Thyroid gland (tissue), 4 donors: ENCODE measurements around the gene LRRC18. TPM values are rescaled to one million over a fixed set of nuclear protein-coding genes. Genes with fewer than 3 reads are reported as not detected.

Source experiments
- DNase-seq, 2 donors: peaks; one replicate each; pipeline ENCODE4 v3.0.0-alpha.2; 2019
- H3K27ac ChIP-seq, 3 donors: fragments of 200-600 bp; sonication (generic); 1 replicate in 2 of 3; 2 replicates in 1 of 3; pipeline ENCODE4 v1.5.1; 2016 to 2019; ENCODE audit warnings: mild to moderate bottlenecking in 1 of 3, moderate library complexity in 1 of 3
- H3K27me3 ChIP-seq: fragments of 200-600 bp; sonication (generic); one replicate; pipeline ENCODE4 v1.5.1; 2019
- H3K36me3 ChIP-seq, 2 donors: fragments of 200-600 bp; sonication (generic); one replicate each; pipeline ENCODE4 v1.5.1; 2016 to 2019
- H3K4me1 ChIP-seq, 2 donors: fragments of 200-600 bp; sonication (generic); one replicate each; pipeline ENCODE4 v1.5.1; 2017 to 2019
- H3K4me3 ChIP-seq, 3 donors: fragments of 200-600 bp; sonication (generic); replicated peaks in 1 of 3; 1 replicate in 2 of 3; 2 replicates in 1 of 3; pipeline ENCODE4 v1.5.1; 2016; ENCODE audit warnings: mild to moderate bottlenecking in 1 of 3
- H3K9me3 ChIP-seq: fragments of 200-600 bp; sonication (generic); one replicate; pipeline ENCODE4 v1.5.1; 2017
- CTCF ChIP-seq, 6 experiments: fragments of 200-600 bp in 3 of 6; fragments of 450-650 bp in 3 of 6; sonication (generic) in 3 of 6; IDR thresholded peaks; one replicate each; pipeline ENCODE4 v1.5.1; 2016 to 2019; ENCODE audit warnings: antibody characterized with exemption in 6 of 6, mild to moderate bottlenecking in 2 of 6, inconsistent platforms in 1 of 6, moderate library complexity in 1 of 6
- POLR2A ChIP-seq, 2 donors: fragments of 450-650 bp; IDR thresholded peaks; one replicate each; pipeline ENCODE4 v1.6.1; 2017; ENCODE audit warnings: antibody characterized with exemption in 2 of 2, mild to moderate bottlenecking in 2 of 2, moderate library complexity in 1 of 2
- WGBS, 2 donors: methylation state at CpG; one replicate each; pipeline ENCODE4 v1.1.5; 2017; 5-methylcytosine and 5-hydroxymethylcytosine counted together
- intact Hi-C: fragments of 100-400 bp; cut with DNase I; formaldehyde crosslinking; loops from one replicate; pipeline ENCODE4 v1.15.1; 2023
- total RNA-seq, 4 donors: library from RNA; depleted of rRNA; stranded (reverse); fragments of >200 nt; gene quantifications; one replicate each; pipeline ENCODE4 v1.2.3, GENCODE V29; 2016

Gene LRRC18
- total RNA-seq, 4 donors from 2014 or later = not detected

- H3K27ac ChIP-seq = no peak overlapping the region
- no peaks in the 10 kb centered on the region for H3K9me3 ChIP-seq
- no peak for TF ChIP-seq POLR2A (IDR thresholded peaks at IDR 0.05)
- TF ChIP-seq CTCF (IDR thresholded peaks at IDR 0.05) = no peak
- intact Hi-C loops = no loop called here
- WGBS, 2 donors = 88 to 93% methylated on average over 10 of the region's 10 CpGs
- H3K4me1 ChIP-seq = no peaks in the 10 kb centered on the region
- no peak for DNase-seq
- H3K36me3 ChIP-seq = no peaks in the 10 kb centered on the region
- no peaks in the 10 kb centered on the region for H3K27me3 ChIP-seq
- no peak overlapping the region for H3K4me3 ChIP-seq
These were observed 3.5 kb upstream of the LRRC18 start for GRCh38 chr10:48943096-48943495.

GRCh38 chr10:48941427-48942075 is 1.9 kb upstream of the LRRC18 start:
- intact Hi-C loops = no loop called here
- WGBS, 2 donors = 85 to 89% methylated on average over 10 of the region's 10 CpGs
- no peak for TF ChIP-seq POLR2A (IDR thresholded peaks at IDR 0.05)
- TF ChIP-seq CTCF (IDR thresholded peaks at IDR 0.05) = no peak
- no peaks in the 10 kb centered on the region for H3K9me3 ChIP-seq
- no peak overlapping the region for H3K27ac ChIP-seq
- no peaks in the 10 kb centered on the region for H3K27me3 ChIP-seq
- H3K4me3 ChIP-seq = no peak overlapping the region
- no peaks in the 10 kb centered on the region for H3K4me1 ChIP-seq
- no peak for DNase-seq
- no peaks in the 10 kb centered on the region for H3K36me3 ChIP-seq

GRCh38 chr10:48940958-48941357 is 1.3 kb upstream of the LRRC18 start:
- no peak for TF ChIP-seq CTCF (IDR thresholded peaks at IDR 0.05)
- TF ChIP-seq POLR2A (IDR thresholded peaks at IDR 0.05) = no peak
- WGBS, 2 donors = 77 to 85% methylated on average over 7 of the region's 7 CpGs
- H3K36me3 ChIP-seq = no peaks in the 10 kb centered on the region
- H3K4me3 ChIP-seq = no peak overlapping the region
- no peaks in the 10 kb centered on the region for H3K27me3 ChIP-seq
- no peaks in the 10 kb centered on the region for H3K9me3 ChIP-seq
- no peak for DNase-seq
- intact Hi-C loops = no loop called here
- H3K27ac ChIP-seq = no peak overlapping the region
- H3K4me1 ChIP-seq = no peaks in the 10 kb centered on the region

GRCh38 chr10:48940372-48940771 is 732 bp upstream of the LRRC18 start:
- intact Hi-C loops = no loop called here
- H3K27ac ChIP-seq = no peak overlapping the region
- no peak for TF ChIP-seq POLR2A (IDR thresholded peaks at IDR 0.05)
- no peak for TF ChIP-seq CTCF (IDR thresholded peaks at IDR 0.05)
- no peaks in the 10 kb centered on the region for H3K27me3 ChIP-seq
- no peak for DNase-seq
- no peaks in the 10 kb centered on the region for H3K9me3 ChIP-seq
- H3K4me3 ChIP-seq = no peak overlapping the region
- 91 to 92% methylated on average over 5 of the region's 5 CpGs for WGBS, 2 donors
- no peaks in the 10 kb centered on the region for H3K4me1 ChIP-seq
- no peaks in the 10 kb centered on the region for H3K36me3 ChIP-seq

- Histone ChIP-seq H3K27ac (no peak overlapping the region), H3K4me3 (no peak overlapping the region), H3K36me3 (no peaks in the 10 kb centered on the region), H3K9me3 (no peaks in the 10 kb centered on the region), H3K4me1 (no peaks in the 10 kb centered on the region), H3K27me3 (no peaks in the 10 kb centered on the region)
- TF ChIP-seq CTCF (IDR thresholded peaks at IDR 0.05) (no peak), POLR2A (IDR thresholded peaks at IDR 0.05) (no peak)
- no peak for DNase-seq
- 67 to 79% methylated on average over 6 of the region's 6 CpGs for WGBS, 2 donors
- intact Hi-C loops = no loop called here
These were observed 577 bp downstream of the LRRC18 start for GRCh38 chr10:48938990-48939536.
